GM19025 (cell line): ENCODE results near the gene CXXC1.
"Not testable (repeated sequence)": the region's sequence is repeated elsewhere in the genome, so short reads cannot be mapped to it uniquely, and the experiment has no call there.

Experiments used
- ATAC-seq: cut with Tn5 transposase; IDR thresholded peaks from one replicate; pipeline ENCODE4 v1.9.1; 2021; ENCODE audit warnings: mild to moderate bottlenecking, low read depth, moderate library complexity; ENCODE audit not compliant: unreplicated experiment

The CXXC1 gene

DNA sequence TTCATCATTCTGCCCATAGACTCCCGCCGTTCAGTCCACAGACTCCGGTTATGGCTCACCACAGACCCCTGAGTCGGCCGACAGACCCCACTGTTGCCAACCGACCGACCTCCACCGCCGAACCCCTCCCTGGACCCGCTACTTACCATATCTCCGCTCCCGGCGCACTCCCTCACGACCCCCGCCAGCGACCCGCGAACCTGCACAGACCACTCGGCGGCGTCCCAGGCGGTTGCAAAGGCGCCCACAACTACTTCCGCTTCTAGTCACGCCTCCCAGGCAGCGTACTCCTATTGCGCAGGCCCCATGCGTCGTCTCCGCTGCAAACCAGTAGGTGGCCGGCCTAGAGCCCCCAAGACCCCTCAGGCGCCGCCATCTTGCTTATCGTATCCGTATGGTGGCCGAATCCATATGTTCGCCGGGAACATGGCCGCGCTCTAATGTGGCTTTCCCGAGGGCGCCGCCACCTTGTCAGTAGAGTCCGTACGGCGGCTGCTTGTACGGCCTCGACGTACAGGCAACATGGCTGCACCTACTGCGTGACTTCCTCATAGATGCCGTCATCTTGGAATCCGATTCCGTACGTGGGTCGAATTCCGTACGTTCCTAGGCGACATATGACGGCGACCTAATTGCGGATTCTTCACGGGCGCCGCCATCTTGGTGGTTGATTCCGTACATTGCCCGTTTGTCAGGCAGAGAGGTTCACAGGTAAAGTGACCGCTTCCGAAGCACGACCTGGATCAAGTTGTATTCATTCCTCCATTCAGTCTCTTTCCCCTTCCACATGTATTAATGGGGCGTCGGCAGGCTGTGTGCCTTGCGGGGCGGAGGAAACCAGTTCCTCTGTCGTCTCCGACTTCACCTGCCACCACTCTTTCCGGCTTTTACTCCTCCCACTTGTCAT, at the start of gene CXXC1:
TSS of gene CXXC1 (minus strand) at position 252 of the 907 bp plus-strand sequence. CDS start at position 149, 103 bp downstream.
- ATAC-seq: peak; percentile 94

DNA sequence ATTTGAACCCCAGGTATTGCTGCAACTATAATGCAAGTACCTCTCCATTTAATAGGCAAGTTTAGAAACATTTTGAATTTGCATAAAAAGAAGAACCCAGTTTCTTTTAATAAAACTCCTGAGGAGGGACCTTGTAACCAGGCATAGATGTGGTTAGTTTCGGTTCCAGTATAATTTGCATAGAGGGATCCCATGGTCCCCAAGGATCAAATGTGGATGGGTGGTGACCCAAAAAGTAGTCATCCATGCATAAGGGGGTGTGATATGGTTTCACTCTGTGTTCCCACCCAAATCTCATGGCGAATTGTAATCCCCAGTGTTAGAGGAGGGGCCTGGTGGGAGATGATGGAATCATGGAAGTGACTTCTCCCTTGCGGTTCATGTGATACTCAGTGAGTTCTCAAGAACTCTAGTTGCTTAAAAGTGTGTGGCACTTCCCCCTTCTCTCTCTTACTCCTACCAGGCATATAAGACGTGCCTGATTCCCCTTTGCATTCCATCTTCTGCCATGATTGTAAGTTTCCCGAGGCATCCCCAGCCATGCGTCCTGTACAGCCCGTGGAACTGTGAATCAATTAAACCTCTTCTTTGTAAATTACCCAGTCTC, 47.2 kb upstream of the CXXC1 start:
- ATAC-seq: peak; percentile 72

DNA sequence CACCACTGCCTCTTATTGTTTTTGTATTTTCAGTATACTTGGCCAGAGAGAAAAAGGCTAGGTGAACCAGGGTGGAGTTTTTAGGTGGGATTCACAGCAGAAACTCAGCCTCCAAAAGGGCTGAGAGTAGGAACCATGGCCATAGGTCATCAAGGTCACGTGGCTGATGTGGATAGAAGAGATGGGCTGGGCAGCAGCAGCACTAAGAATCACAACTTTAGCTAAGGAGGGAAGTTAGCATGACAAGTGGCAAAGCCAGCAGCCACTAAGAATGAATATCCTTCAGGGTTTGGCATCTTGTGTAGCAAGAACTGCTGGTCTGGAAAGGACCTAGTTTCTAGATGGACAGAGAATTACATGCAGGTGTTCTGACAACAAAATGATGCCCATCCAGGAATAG, 44.2 kb upstream of the CXXC1 start:
- ATAC-seq: no peak

DNA sequence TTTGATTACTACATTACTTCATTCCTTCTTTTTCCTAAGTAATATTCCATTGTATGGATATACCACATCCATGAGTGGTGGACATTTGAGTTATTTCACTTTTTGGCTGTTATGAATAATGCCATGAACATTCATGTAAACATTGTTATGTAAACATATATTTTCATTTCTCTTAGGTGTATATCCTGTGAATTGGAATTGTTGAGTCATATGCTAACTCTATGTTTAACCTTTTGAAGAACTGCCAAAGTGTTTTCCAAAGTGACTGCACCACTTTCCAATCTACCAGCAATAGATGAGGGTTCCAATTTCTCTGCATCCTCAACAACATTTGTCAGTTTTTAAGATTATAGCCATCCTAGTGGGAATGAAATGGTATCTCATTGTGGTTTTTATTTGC, 42.7 kb upstream of the CXXC1 start:
- no peak for ATAC-seq

DNA sequence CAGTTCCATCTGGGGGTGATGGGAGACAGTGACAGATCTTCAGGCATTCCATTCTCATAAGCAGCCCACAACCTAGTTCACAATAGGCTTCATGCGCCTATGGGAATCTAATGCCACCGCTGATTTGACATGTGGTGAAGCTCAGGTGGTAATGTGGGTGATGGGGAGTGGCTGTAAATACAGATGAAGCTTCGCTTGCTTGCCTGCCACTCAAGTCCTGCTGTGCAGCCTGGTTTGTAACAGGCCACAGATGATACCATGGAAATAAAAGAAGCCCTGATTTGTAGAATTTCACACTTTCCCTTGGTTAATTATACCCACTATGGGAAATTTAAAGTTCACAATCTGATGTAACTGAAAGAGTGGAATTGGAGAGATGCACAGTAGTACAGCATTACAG, 40.5 kb upstream of the CXXC1 start:
- no peak for ATAC-seq

DNA sequence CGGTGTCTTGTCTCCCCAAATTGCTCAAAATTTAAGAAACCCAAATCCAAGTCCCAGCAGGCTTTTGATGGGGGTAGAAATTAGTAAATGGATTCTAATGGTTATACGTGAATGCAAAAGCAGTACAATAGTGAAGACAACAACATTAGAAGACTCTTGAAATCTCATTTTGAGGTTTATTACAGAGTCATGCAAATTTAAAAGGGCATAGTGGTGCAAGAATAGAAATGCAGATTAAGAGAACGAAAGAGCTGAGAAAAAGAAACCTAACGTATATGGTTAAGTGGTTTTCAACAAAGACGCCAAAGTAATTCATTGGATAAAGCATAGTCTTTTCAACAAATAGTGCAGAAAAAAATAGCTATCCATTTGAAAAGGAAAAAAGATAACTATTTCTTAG, 33.2 kb upstream of the CXXC1 start:
- no peak for ATAC-seq

DNA sequence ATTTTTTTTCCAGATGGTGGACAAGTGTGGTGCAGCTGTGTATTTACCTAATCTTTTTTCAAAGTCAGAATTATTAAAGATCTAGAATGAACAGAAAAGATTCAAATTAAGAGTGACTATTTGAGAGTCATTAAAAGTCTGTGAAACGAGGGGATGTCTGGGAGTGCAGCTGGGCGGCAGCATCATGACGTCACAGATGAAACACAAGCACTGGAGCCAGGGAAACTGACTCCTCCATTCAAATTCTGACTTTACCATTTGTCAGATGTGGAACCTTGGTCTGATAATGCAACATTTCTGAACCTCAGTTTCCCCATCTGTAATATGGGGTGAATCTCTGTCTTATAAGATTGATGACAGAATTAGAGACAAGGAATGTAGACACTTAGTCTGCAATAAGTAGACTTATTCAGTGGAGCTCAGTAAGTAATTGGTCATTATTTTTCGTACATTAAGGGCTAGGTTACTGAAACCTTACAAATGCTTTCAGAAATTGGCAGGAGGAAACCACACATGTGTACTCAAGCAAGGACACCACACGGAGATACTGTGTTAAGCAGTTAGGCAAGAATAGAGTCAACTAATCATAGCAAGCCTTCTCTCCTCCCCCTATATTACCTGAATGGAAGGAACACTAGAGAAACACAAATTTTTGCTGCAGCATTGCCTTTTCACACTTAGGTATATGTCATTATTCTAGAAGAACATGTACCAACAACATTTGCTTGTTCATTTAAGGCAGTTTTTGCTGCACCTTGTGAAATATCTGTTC, 27.8 kb upstream of the CXXC1 start:
- ATAC-seq: peak; percentile 60

DNA sequence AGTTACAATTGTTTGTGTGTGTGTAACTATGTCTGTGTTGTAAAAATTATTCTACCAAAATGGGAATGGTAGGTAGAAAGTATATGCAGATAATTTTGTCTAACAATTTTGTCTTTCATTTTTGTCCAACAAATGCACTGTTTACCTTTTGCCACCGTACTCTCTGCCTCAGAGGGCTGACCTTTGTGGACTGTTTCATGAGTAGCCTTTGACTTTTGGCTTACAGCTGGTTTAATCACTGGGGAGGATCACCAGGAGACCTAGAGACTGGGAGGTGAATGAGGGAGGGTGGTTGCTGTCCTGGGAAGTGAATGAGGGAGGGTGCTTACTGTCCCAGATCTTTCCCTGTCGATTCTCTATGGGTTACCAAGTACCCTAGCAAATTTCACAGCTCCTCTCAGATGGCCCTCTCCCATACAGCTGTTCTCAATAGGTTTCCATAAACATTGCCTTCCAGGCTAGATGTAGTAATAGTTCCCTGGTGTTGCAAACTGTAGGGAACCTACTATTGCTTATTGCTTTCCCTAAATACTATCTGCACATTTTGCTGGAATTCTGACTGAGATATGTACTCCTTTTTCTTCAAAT, 26.5 kb upstream of the CXXC1 start:
- no peak for ATAC-seq

DNA sequence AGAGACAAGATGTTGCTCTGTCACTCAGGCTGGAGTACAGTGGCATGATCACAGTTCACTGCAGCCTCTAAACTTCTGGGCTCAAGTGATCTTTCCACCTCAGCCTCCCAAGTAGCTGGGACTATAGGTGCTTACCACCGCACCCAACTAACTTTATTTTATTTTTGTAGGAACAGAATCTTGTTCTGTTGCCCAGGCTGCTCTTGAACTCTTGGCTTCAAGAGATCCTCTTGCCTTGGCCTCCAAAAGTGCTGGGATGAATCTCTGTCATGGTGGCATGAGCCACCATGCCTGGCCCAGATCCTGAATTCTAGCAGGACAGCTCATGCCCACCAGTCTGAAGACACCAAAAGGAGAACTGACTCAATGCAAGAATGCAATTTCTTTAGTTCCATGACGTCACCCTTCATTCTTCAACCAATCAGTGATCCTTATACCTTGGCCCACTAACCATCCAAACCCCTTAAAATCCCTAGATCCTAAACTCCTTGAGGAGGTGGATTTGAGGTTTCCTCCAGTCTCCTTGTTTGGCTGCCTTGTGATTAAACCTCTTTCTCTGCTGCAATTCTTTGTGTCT, 25.6 kb upstream of the CXXC1 start:
- peak; percentile 28 for ATAC-seq

DNA sequence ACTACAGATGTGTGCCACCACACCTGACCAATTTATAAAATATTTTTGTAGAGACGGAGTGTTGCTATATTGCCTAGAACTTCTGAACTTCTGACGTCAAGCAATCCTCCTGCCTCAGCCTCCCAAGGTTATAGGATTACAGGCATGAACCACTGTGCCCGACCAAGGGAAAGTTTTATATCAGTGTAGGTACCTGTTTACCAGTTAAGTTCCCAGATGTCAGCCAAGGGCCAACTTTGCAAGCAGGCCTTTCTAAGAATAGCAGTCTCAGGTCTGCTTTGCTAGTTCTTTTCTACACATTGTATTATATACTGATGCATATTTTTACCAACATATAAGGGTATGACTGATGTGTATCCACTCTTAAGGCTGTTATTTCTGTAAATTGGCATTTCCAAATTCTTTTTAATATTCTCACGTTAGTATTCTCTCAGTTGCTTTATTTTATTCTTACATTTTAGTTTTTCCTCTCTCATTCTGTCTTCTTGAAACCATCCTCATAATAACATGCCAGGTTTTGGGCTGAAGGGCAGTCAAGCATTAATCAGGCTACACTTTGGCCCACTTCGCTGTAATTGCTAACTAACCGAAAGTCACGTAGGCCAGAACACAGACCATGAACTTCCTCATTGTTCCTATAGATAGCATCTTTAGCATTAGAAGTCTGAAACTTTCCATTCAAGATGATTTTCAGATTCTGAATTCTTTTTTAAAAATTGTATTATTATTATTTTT, 25.0 kb upstream of the CXXC1 start:
- peak; percentile 61 for ATAC-seq

DNA sequence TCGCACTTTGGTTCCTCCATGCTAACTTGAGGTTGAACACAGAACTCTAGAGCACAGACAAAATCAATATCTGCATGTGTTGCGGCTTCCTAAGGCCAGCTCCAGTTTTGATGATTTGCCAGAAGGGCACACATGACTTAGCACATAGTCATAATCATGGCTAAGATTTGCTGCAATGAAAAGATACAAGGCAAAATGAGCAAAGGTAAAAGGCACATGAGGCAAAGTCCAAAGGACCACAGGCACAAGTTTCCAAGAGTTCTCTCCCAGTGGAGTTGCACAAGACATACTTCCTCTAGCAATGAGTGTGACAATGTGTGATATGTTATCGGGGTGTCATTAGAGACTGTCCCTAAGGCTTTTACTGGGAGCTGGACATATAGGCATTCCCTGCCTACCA, 24.2 kb upstream of the CXXC1 start:
- no peak for ATAC-seq

DNA sequence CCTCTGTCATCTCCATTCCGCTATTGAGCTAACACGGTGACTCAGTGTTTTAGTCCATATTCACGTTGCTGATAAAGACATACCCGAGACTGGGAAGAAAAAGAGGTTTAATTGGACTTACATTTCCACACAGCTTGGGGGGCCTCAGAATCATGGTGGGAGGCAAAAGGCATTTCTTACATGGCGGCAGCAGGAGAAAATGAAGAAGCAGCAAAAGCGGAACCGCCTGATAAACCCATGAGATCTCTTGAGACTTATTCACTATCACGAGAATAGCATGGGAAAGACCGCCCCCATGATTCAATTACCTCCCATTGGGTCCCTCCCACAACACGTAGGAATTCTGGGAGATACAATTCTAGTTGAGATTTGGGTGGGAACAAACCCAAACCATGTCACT, 22.6 kb upstream of the CXXC1 start:
- ATAC-seq: no peak

DNA sequence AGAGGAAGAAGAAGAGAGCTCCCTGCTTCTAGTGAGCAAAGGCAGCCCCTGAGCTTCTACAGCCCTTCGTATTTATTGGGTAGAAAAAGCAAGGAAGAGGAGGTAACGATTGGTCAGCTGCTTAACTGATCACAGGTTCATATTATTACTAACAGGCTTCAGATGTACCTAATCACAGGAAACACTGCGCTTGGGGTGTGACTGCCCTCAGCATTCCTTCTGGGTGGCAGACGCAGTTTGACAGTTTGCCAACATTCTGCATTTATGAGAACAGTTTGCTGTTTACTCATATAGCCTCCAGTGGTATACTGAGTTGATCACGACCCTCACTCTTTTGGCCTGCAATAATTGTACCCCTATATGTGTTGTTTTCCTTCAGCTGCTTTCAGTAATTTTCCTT, 21.4 kb upstream of the CXXC1 start:
- not testable (repeated sequence) for ATAC-seq

DNA sequence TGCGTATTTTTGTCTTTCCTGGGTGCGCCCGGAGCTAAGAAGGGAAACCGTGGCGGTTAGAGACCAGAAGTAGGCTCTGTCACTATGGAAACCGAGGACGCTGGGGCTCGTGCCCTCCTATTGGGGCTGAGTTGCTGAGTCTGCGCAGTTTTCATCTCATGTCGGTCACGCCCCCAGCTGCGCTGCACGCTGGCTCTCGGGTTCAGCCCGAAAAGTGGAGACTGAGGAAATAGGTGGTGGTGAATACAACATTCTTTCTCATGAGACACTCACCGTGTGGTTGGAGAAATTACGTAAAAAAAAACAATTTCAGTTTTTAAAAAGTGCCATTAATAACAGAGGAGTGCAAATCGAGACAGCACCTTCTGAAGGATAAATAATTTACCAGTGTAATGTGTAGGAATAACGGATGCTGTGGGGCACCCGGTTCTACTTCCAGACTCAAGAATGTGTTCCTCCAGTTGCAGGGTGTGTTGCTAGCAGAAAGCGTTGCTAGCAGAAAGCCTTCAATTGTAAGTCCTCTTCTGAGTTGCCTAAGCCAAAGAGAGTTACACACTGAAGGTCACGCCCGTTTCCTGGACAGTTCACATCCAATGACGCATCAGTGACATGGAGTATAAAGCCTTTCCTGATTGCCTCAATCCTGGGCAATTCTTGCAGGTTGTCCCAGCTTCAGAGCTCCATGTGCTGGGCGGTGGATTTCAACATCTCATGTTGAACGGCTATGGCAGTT, 20.4 kb upstream of the CXXC1 start:
- peak; percentile 89 for ATAC-seq

DNA sequence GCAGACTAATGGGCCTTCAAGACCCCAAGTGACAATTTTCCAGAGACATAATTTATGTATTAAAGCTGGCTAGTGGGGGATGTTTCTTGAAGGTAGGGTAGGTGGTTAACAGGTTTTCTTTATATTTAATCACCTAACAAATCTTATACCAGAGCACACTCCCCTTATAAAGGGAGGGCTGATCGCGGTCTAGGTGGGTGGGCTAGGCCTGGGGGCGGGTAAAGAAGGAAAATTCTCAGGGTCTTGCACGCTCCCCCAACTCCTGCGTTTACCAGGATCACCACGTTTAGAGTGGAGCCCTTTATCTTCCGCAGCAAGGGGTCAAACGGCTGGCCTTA, 19.9 kb upstream of the CXXC1 start:
- ATAC-seq: no peak

DNA sequence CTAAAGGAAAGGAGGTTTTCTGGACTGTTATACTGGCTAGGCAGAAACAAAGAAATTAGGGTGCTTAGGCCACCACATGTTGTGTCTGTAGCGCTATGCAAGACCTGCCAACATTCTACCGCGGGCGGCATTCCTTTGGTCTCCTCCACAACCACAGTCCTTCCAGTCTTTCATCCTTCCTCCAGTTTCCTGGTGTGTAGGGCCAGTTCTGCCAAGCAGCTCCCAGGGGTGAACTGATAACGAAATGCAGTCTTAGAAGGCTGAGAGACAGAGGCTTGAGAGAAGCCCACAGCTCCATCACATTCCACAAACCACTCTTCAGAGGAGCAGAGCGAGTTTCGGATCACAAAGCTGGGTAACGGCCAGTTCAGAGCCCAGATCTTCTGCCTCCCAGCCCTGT, 19.5 kb upstream of the CXXC1 start:
- no peak for ATAC-seq

DNA sequence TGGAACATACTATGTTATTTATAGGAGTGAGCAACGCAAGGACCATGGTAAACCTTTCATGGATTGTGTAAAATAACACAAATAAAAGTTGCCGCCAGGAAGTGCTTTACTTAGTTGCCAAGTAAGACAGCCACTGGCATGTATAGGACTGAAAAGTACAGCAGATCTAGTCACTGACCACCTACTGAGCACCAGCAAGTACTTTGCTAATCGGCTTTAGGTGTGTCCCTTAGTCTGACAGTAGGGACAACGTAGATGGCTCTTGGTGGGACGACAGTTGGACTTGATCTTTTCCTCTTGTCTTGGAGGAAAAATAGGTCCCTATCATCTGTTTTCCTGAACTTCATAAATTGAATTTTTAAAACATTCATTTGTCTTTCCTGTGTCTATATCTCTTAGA, 13.6 kb upstream of the CXXC1 start:
- no peak for ATAC-seq

DNA sequence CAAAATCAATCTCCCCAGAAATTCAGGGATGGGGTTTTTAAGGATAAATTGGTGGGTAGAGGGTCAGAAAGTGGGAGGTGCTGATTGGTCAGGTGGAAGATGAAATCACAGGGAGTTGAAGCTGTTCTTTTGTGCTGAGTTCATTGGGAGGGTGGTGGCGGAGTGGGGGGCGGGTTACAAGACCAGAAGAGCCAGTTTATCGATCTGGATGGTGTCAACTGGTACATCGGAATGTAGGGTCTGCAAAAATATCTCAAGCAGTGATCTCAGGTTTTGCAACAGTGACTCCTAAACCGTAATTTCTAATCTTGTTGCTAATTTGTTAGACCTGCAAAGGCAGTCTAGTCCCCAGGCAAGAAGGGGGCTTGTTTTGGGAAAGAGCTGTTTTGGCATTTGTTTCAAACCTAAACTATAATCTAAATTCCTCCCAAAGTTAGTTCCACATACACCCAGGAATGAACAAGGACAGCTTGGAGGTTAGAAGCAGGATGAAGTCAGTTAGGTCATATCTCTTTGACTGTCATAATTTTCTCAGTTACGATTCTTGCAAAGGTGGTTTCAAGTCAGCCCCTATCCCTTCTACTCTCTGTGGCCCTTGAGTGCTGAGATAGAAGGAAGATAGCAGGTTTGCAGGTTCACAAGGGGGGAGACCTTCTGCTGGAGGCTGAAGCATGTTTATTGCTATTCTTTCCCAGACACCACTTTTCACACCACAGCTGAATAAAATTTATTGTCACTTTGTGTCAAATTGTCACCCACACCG, 12.3 kb upstream of the CXXC1 start:
- no peak for ATAC-seq
